Caco-2 (cell line): ENCODE measurements around the gene CHDH. TPM values are rescaled to one million over a fixed set of nuclear protein-coding genes. Genes with fewer than 3 reads are reported as not detected.

Experiments used
- BruUV-seq: library from RNA; stranded (reverse); fragments of 400-500 nt; replicated peaks from 2 replicates; lab custom pipeline; 2021; lab: Mats Ljungman, UMichigan
- CTCF ChIA-PET: fragments of 300-600 bp; sonication (Branson Sonifier 250); formaldehyde crosslinking; loops from one replicate; lab custom pipeline; 2022; ENCODE audit warnings: antibody characterized with exemption; lab: Charles Lee
- POLR2A ChIA-PET: fragments of 300-600 bp; sonication (Branson Sonifier 250); formaldehyde crosslinking; loops from one replicate; lab custom pipeline; 2022; ENCODE audit warnings: antibody characterized with exemption; lab: Charles Lee
- DNase-seq, 2 experiments: peaks; one replicate each; pipeline versions ENCODE4 v3.0.0 to v3.0.0-alpha.2; 2020 to 2022
- H3K27me3 ChIP-seq: replicated peaks from 2 replicates; pipeline ENCODE4 v1.6.0; 2011; ENCODE audit warnings: low read length; ENCODE audit not compliant: control insufficient read depth, insufficient read depth
- H3K36me3 ChIP-seq: 2 replicates; pipeline ENCODE4 v1.5.1; 2011; ENCODE audit warnings: low read length; ENCODE audit not compliant: control insufficient read depth, insufficient read depth
- H3K4me1 ChIP-seq: fragments of 250-450 bp; sonication (Bioruptor Pico); 2 replicates; pipeline ENCODE4 v1.5.1; 2020; ENCODE audit warnings: mild to moderate bottlenecking
- H3K4me3 ChIP-seq: 2 replicates; pipeline ENCODE4 v1.5.1; 2011; ENCODE audit warnings: low read depth, mild to moderate bottlenecking, control low read depth, low read length
- H3K9me3 ChIP-seq: fragments of 250-450 bp; sonication (Bioruptor Pico); 2 replicates; pipeline ENCODE4 v1.5.1; 2020; ENCODE audit warnings: mild to moderate bottlenecking, moderate library complexity
- H3K27ac Mint-ChIP-seq: one replicate; pipeline ENCODE4 v1.8.0; 2022; ENCODE audit warnings: mixed read lengths; ENCODE audit not compliant: unreplicated experiment
- H3K27me3 Mint-ChIP-seq: one replicate; pipeline ENCODE4 v1.8.0; 2022; ENCODE audit warnings: mixed read lengths; ENCODE audit not compliant: insufficient read depth, unreplicated experiment
- H3K36me3 Mint-ChIP-seq: one replicate; pipeline ENCODE4 v1.8.0; 2022; ENCODE audit warnings: mild to moderate bottlenecking, mixed read lengths; ENCODE audit not compliant: insufficient read depth, unreplicated experiment
- H3K4me1 Mint-ChIP-seq: one replicate; pipeline ENCODE4 v1.8.0; 2022; ENCODE audit warnings: low read depth, mixed read lengths; ENCODE audit not compliant: unreplicated experiment
- H3K4me3 Mint-ChIP-seq: one replicate; pipeline ENCODE4 v1.8.0; 2022; ENCODE audit warnings: mild to moderate bottlenecking, moderate library complexity, mixed read lengths; ENCODE audit not compliant: unreplicated experiment
- H3K9me3 Mint-ChIP-seq: one replicate; pipeline ENCODE4 v1.8.0; 2022; ENCODE audit warnings: mixed read lengths; ENCODE audit not compliant: unreplicated experiment
- intact Hi-C: fragments of 100-400 bp; cut with micrococcal nuclease; formaldehyde crosslinking; loops from one replicate; pipeline ENCODE4 v1.10.0; 2022; ENCODE audit not compliant: unreplicated experiment
- total RNA-seq: library from RNA; stranded (reverse); gene quantifications from 2 replicates; pipeline ENCODE4 v1.2.3, GENCODE V29; 2022
- TF ChIP-seq, protein P1 (sequence below), 2 experiments: fragments of 200-600 bp in 1 of 2; IDR thresholded peaks; 1 replicate in 1 of 2; 2 replicates in 1 of 2; pipeline versions ENCODE4 v1.5.1 to v1.8.0; 2011 to 2022; ENCODE audit warnings: antibody characterized with exemption in 1 of 2, control low read depth in 1 of 2, inconsistent platforms in 1 of 2, low read depth in 1 of 2, low read length in 1 of 2, mild to moderate bottlenecking in 1 of 2, moderate library complexity in 1 of 2; ENCODE audit not compliant: insufficient read depth in 1 of 2, severe bottlenecking in 1 of 2, unreplicated experiment in 1 of 2

Gene CHDH
- total RNA-seq, 1 experiment from 2014 or later: 32.4 TPM

GRCh38 chr3:53806182-53807116, 39.8 kb downstream of the CHDH start:
- no peak for DNase-seq
- H3K4me1 ChIP-seq: peaks cover 25% of the 10 kb centered on the region
- intact Hi-C loops: no loop called here

DNA sequence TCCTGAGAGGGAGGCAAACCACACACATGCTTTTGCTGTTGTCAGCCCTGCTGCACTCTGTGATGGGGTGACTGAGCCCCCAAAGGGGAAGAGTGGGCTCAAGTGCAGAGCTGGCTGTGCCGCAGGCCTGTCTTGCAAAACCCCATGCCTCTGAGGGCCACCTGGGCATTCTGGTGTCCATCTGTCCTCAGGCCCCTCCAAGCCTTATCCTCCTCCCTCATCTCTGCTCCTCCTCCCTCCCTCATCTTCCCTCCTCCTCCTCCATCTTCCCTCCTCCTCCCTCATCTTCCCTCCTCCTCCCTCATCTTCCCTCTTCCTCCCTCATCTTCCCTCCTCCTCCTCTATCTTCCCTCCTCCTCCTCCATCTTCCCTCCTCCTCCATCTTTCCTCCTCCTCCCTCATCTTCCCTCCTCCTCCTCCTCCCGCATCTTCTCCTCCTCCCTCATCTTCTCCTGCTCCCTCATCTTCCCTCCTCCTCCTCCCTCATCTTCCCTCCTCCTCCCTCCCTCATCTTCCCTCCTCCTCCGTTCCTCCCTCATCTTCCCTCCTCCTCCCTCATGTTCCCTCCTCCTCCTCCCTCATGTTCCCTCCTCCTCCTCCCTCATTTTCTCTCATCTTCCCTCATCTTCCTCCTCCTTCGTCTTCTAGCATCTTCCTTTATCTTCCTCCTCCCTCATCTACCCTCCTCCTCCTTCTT, 40.6 kb downstream of the CHDH start:
- no peaks in the 10 kb centered on the region for H3K27me3 ChIP-seq
- DNase-seq: no peak
- H3K4me1 ChIP-seq: peaks cover 25% of the 10 kb centered on the region
- no peaks in the 10 kb centered on the region for H3K36me3 ChIP-seq
- POLR2A ChIA-PET: no interaction called here
- Mint-ChIP-seq H3K36me3 (no peaks in the 10 kb centered on the region), H3K4me3 (no peak overlapping the region), H3K27me3 (no peaks in the 10 kb centered on the region), H3K9me3 (no peaks in the 10 kb centered on the region), H3K4me1 (peaks cover 20% of the 10 kb centered on the region), H3K27ac (no peak overlapping the region)
- intact Hi-C loops: loop anchor here (2.0 kb wide), 1 partner anchor 77 kb away; no protein-coding TSS in a partner anchor
- H3K4me3 ChIP-seq: no peak overlapping the region
- CTCF ChIA-PET: no interaction called here
- no peaks in the 10 kb centered on the region for H3K9me3 ChIP-seq
- no TSS peak for BruUV-seq
- TF ChIP-seq, protein P1, sequence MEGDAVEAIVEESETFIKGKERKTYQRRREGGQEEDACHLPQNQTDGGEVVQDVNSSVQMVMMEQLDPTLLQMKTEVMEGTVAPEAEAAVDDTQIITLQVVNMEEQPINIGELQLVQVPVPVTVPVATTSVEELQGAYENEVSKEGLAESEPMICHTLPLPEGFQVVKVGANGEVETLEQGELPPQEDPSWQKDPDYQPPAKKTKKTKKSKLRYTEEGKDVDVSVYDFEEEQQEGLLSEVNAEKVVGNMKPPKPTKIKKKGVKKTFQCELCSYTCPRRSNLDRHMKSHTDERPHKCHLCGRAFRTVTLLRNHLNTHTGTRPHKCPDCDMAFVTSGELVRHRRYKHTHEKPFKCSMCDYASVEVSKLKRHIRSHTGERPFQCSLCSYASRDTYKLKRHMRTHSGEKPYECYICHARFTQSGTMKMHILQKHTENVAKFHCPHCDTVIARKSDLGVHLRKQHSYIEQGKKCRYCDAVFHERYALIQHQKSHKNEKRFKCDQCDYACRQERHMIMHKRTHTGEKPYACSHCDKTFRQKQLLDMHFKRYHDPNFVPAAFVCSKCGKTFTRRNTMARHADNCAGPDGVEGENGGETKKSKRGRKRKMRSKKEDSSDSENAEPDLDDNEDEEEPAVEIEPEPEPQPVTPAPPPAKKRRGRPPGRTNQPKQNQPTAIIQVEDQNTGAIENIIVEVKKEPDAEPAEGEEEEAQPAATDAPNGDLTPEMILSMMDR (IDR thresholded peaks at IDR 0.05; ENCODE audit: insufficient read depth in 1 of 2, low read depth in 1 of 2, low read length in 1 of 2, severe bottlenecking in 1 of 2, unreplicated experiment in 1 of 2): no peak

More at GRCh38 chr3:53806182-53807116, 39.8 kb downstream of the CHDH start:
- CTCF ChIA-PET: no interaction called here
- Mint-ChIP-seq H3K36me3 (peaks cover 5% of the 10 kb centered on the region), H3K27ac (peak overlapping the region; percentile 36), H3K4me1 (peaks cover 20% of the 10 kb centered on the region), H3K27me3 (no peaks in the 10 kb centered on the region), H3K9me3 (no peaks in the 10 kb centered on the region), H3K4me3 (no peak overlapping the region)
- no TSS peak for BruUV-seq
- no peaks in the 10 kb centered on the region for H3K9me3 ChIP-seq
- TF ChIP-seq, protein P1 (IDR thresholded peaks at IDR 0.05; ENCODE audit: insufficient read depth in 1 of 2, low read depth in 1 of 2, low read length in 1 of 2, severe bottlenecking in 1 of 2, unreplicated experiment in 1 of 2): no peak
- no peaks in the 10 kb centered on the region for H3K36me3 ChIP-seq
- POLR2A ChIA-PET: no interaction called here
- no peak overlapping the region for H3K4me3 ChIP-seq
- H3K27me3 ChIP-seq: no peaks in the 10 kb centered on the region

DNA sequence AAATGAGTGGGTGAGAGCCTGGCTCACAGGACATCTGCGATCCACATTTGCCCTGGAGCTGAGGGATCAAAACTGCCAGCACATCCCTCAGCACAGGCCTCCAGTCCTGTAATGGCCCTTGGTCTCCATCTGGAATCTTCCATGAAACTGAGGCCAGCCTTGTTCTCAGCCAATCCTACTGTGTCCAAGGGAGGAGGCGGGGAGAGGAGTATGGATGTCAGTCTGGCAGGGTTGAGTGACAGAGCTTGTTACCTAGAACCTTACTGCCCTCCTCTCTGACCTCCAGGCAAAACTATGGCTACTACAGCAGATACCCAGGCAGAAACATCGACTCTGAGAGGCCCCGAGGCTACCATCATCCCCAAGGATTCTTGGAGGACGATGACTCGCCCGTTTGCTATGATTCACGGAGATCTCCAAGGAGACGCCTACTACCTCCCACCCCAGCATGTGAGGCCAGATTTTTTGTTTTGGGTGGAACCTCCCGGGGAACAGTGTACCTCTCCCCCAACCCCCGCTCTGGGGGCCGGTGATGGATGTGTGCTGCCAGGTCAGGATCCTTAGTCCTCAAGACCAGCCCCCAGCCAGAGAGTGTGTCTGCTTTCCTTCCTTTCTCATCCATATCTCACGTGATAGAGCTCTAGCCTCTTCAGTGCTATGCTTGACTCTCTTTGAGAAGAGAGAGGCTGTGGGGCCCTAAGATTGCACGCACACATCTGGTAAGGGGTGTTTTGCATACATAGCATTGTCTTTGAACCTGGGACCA, 41.3 kb downstream of the CHDH start:
- Histone ChIP-seq H3K9me3 (no peaks in the 10 kb centered on the region), H3K27me3 (no peaks in the 10 kb centered on the region), H3K36me3 (no peaks in the 10 kb centered on the region), H3K4me1 (peaks cover 27% of the 10 kb centered on the region), H3K4me3 (no peak overlapping the region)
- intact Hi-C loops: loop anchor here (2.0 kb wide), 1 partner anchor 76 kb away; no protein-coding TSS in a partner anchor
- H3K27me3 Mint-ChIP-seq: no peaks in the 10 kb centered on the region
- BruUV-seq: no TSS peak
- peak; percentile 47 to 73 for DNase-seq
- TF ChIP-seq, protein P1 (IDR thresholded peaks at IDR 0.05; ENCODE audit: insufficient read depth in 1 of 2, low read depth in 1 of 2, low read length in 1 of 2, severe bottlenecking in 1 of 2, unreplicated experiment in 1 of 2): no peak
- H3K36me3 Mint-ChIP-seq: no peaks in the 10 kb centered on the region
- CTCF ChIA-PET: no interaction called here
- H3K27ac Mint-ChIP-seq: peak overlapping the region; percentile 37
- POLR2A ChIA-PET: no interaction called here
- no peaks in the 10 kb centered on the region for H3K9me3 Mint-ChIP-seq
- peaks cover 20% of the 10 kb centered on the region for H3K4me1 Mint-ChIP-seq
- no peak overlapping the region for H3K4me3 Mint-ChIP-seq
